COLO668 (cell line): ENCODE measurements around the gene CA7.
A peak's percentile ranks its signal among the peaks of the same experiment; 100 is the strongest.
"Not testable (repeated sequence)": the region's sequence is repeated elsewhere in the genome, so short reads cannot be mapped to it uniquely, and the experiment has no call there.

Source experiments
- DNase-seq: peaks from one replicate; lab custom pipeline; 2025; ENCODE audit not compliant: unreplicated experiment; lab: John Stamatoyannopoulos, UW

CA7 gene

GRCh38 chr16:66895999-66896398 is 51.8 kb downstream of the CA7 start:
- no peak for DNase-seq

- DNase-seq: not testable (repeated sequence)
Measured at GRCh38 chr16:66896682-66897081, 52.5 kb downstream of the CA7 start.

- DNase-seq: peak; percentile 5
Measured at GRCh38 chr16:66898207-66898606, 54.0 kb downstream of the CA7 start.

- no peak for DNase-seq
Measured at GRCh38 chr16:66898933-66899309, 54.7 kb downstream of the CA7 start.

GRCh38 chr16:66899310-66899944 is 55.2 kb downstream of the CA7 start:
- DNase-seq: no peak

GRCh38 chr16:66899945-66900710 is 55.9 kb downstream of the CA7 start:
- DNase-seq: peak; percentile 86

GRCh38 chr16:66900721-66901441 is 56.7 kb downstream of the CA7 start:
- peak; percentile 16 for DNase-seq

GRCh38 chr16:66901626-66902025 is 57.4 kb downstream of the CA7 start:
- no peak for DNase-seq

- DNase-seq: no peak
Measured at GRCh38 chr16:66902648-66903543, 58.7 kb downstream of the CA7 start.
